Spinal cord (tissue), 10 donors: ENCODE measurements around the gene BACH1. TPM values are rescaled to one million over a fixed set of nuclear protein-coding genes. Genes with fewer than 3 reads are reported as not detected.
A peak's percentile ranks its signal among the peaks of the same experiment; 100 is the strongest.

ENCODE experiments used
- DNase-seq, 6 donors: peaks; one replicate each; pipeline versions ENCODE4 v3.0.0 to v3.0.0-alpha.2; 2013 to 2015; ENCODE audit warnings: low spot score in 6 of 6, low read depth in 4 of 6
- H3K27ac ChIP-seq: one replicate; pipeline ENCODE4 v1.5.1; 2013; ENCODE audit warnings: low read depth, low read length, control low read depth
- H3K27me3 ChIP-seq: one replicate; pipeline ENCODE4 v1.6.1; 2013; ENCODE audit warnings: low read length; ENCODE audit not compliant: control insufficient read depth, insufficient read depth
- H3K36me3 ChIP-seq: one replicate; pipeline ENCODE4 v1.6.1; 2013; ENCODE audit warnings: low read length; ENCODE audit not compliant: control insufficient read depth, insufficient read depth
- H3K4me1 ChIP-seq: one replicate; pipeline ENCODE4 v1.6.1; 2013; ENCODE audit warnings: low read length; ENCODE audit not compliant: control insufficient read depth, insufficient read depth
- H3K4me3 ChIP-seq: one replicate; pipeline ENCODE4 v1.5.1; 2013; ENCODE audit warnings: low read depth, low read length, control low read depth
- H3K9me3 ChIP-seq: one replicate; pipeline ENCODE4 v1.6.1; 2013; ENCODE audit warnings: low read length; ENCODE audit not compliant: control insufficient read depth, insufficient read depth
- WGBS: methylation state at CpG from one replicate; pipeline ENCODE4 v1.1.5; 2013; ENCODE audit warnings: missing lambda C conversion rate; ENCODE audit not compliant: insufficient coverage; 5-methylcytosine and 5-hydroxymethylcytosine counted together
- polyA plus RNA-seq, 2 donors: library from polyadenylated mRNA; unstranded; fragments of 120-200 nt; gene quantifications; one replicate each; pipeline ENCODE4 v1.2.1, GENCODE V29; 2013; ENCODE audit not compliant: insufficient read length in 2 of 2
- total RNA-seq, 2 donors: library from RNA; depleted of rRNA in 1 of 2; stranded (reverse); fragments of 120-200 nt in 1 of 2; fragments of >200 nt in 1 of 2; gene quantifications; one replicate each; pipeline versions ENCODE4 v1.2.3 to v1.2.4, GENCODE V29; 2013 to 2014
- donor health status: healthy.

BACH1 gene
- total and polyA plus RNA-seq, 4 donors, result 18.6 to 101 (median 44.1) TPM

- Histone ChIP-seq H3K9me3 (peaks cover 3% of the 10 kb centered on the region), H3K27me3 (no peaks in the 10 kb centered on the region), H3K4me3 (no peak overlapping the region), H3K4me1 (no peaks in the 10 kb centered on the region), H3K27ac (no peak overlapping the region), H3K36me3 (no peaks in the 10 kb centered on the region)
- DNase-seq, result peak in 1 of 6 donors; percentile 62
- no CpG with 5 or more reads among the region's 4 CpGs for WGBS
Observed at GRCh38 chr21:29289317-29289716, 9.4 kb upstream of the BACH1 start.

- H3K27me3 ChIP-seq, result no peaks in the 10 kb centered on the region
- no peak for DNase-seq
- H3K4me3 ChIP-seq, result no peak overlapping the region
- WGBS, result no CpG with 5 or more reads among the region's 1 CpG
- H3K9me3 ChIP-seq, result peaks cover 3% of the 10 kb centered on the region
- H3K36me3 ChIP-seq, result no peaks in the 10 kb centered on the region
- H3K4me1 ChIP-seq, result no peaks in the 10 kb centered on the region
- H3K27ac ChIP-seq, result no peak overlapping the region
Observed at GRCh38 chr21:29290240-29290639, 8.5 kb upstream of the BACH1 start.

- peaks cover 8% of the 10 kb centered on the region for H3K4me1 ChIP-seq
- H3K4me3 ChIP-seq, result no peak overlapping the region
- 94% methylated on average over 2 of the region's 2 CpGs for WGBS
- peaks cover 3% of the 10 kb centered on the region for H3K9me3 ChIP-seq
- H3K36me3 ChIP-seq, result no peaks in the 10 kb centered on the region
- H3K27me3 ChIP-seq, result no peaks in the 10 kb centered on the region
- DNase-seq, result no peak
- no peak overlapping the region for H3K27ac ChIP-seq
Observed at GRCh38 chr21:29293495-29293894, 5.2 kb upstream of the BACH1 start.

DNA sequence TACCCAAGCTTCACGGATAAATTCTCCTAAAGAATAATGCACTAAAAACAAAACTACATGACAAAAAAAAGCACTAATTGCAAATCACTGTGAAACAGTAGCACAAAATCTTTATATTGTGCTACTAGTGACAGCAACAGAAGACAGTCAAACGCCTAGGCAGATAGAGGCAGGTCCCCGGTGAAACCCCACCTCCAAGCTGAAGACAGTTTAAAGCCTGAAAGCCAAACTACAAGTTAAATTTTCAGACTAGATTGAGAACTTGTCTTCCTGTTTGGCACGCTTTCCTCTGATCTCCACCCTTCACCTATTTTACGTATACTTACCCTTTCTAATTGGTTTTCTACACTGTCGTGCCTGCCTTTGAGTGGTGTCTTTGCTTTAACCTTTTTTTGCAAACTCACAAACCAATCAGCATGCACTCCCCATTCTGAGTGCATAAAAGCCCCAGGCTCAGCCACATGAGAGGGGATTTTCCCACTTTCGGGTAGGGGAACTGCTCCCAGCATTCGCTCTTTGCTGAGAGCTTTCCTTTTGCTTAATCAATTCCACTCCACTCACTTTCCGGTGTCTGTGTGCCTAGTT is 3.6 kb upstream of the BACH1 start:
- H3K9me3 ChIP-seq, result peaks cover 3% of the 10 kb centered on the region
- WGBS, result 100% methylated on average over 7 of the region's 9 CpGs
- no peak for DNase-seq
- H3K36me3 ChIP-seq, result no peaks in the 10 kb centered on the region
- no peak overlapping the region for H3K27ac ChIP-seq
- H3K4me3 ChIP-seq, result no peak overlapping the region
- H3K27me3 ChIP-seq, result no peaks in the 10 kb centered on the region
- peaks cover 8% of the 10 kb centered on the region for H3K4me1 ChIP-seq

DNA sequence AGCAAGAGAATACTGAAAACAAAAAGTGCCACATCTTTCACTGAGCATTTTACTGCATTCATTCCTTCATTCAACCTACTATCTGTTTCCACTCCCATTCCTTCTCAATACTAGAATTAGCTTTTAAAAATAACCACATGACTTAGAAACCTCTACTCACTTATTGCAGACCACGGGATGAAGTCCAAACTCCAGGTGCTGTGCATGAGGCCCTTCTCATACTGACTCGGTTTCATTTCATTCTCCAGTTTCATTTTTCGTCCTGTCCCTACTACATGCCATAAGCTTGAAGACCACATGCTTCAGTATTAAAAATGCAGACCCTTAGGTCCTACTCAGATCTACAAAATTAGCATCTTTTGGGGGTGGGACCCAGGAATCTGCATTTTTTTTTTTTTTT is 2.3 kb upstream of the BACH1 start:
- Histone ChIP-seq H3K9me3 (peaks cover 3% of the 10 kb centered on the region), H3K36me3 (no peaks in the 10 kb centered on the region), H3K4me1 (peaks cover 8% of the 10 kb centered on the region), H3K27me3 (no peaks in the 10 kb centered on the region), H3K27ac (no peak overlapping the region), H3K4me3 (no peak overlapping the region)
- DNase-seq, result no peak
- 91% methylated on average over 3 of the region's 3 CpGs for WGBS

GRCh38 chr21:29297483-29298347 is 1.0 kb upstream of the BACH1 start:
- Histone ChIP-seq H3K4me1 (peaks cover 8% of the 10 kb centered on the region), H3K27ac (peak overlapping the region; percentile 66), H3K27me3 (no peaks in the 10 kb centered on the region), H3K36me3 (no peaks in the 10 kb centered on the region), H3K9me3 (no peaks in the 10 kb centered on the region), H3K4me3 (peak overlapping the region; percentile 52)
- DNase-seq, result no peak
- 79% methylated on average over 17 of the region's 27 CpGs for whole genome bisulfite sequencing

DNA sequence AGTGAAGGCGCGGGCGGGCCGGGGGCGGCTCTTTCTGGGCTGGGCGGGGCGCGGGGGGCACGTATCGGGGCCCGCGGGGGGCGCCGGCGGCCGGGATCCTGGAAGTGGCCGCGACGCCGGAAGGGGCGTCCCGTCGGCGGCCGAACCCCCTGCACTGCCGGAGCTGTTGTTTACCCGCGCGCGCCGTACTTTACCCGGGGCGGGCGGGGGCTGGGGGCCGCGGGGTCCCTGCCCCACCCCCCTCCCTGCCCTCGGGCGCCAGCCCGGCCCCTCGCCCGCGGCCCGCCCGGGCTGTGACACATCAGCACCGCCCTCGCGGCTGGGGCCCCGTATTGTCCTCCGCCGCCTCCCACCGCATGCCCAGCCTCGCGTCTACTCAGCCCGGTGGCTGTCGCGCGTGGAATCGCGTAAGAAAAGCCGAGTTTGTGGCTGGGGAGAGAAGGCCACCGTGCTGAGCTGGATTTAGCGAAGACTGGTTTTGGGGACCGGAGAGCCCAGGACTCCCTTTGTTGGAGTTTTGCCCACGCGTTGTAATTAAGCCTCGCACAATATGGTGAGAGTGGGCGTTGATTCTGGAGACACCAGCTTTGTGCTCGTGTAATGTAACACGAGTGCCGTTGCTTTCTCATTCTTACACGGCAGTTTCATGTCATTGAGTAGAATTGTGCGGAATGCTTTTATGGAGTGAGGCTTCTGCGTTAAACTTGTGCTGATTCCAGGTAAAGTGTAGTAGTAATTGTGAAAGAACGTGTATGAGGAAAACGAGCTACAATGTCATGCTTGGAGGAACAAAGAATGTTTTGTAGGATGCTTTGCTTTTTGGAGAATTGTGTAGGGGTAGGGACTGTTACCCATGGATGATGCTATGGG is 559 bp downstream of the BACH1 start:
- peak overlapping the region; percentile 82 for H3K27ac ChIP-seq
- H3K27me3 ChIP-seq, result no peaks in the 10 kb centered on the region
- DNase-seq, result peak in 5 of 6 donors; percentile 31 to 89 (median 70)
- H3K36me3 ChIP-seq, result no peaks in the 10 kb centered on the region
- H3K4me1 ChIP-seq, result peaks cover 11% of the 10 kb centered on the region
- H3K4me3 ChIP-seq, result peak overlapping the region; percentile 79
- WGBS, result under 1% methylated on average over 75 of the region's 75 CpGs
- H3K9me3 ChIP-seq, result no peaks in the 10 kb centered on the region

GRCh38 chr21:29299916-29300806 is 1.4 kb downstream of the BACH1 start:
- Histone ChIP-seq H3K36me3 (no peaks in the 10 kb centered on the region), H3K27ac (peak overlapping the region; percentile 82), H3K4me1 (peaks cover 11% of the 10 kb centered on the region), H3K27me3 (no peaks in the 10 kb centered on the region), H3K4me3 (peak overlapping the region; percentile 79), H3K9me3 (no peaks in the 10 kb centered on the region)
- WGBS, result 16% methylated on average over 6 of the region's 13 CpGs
- peak in 4 of 6 donors; percentile 15 to 71 (median 48) for DNase-seq

- WGBS, result no CpG with 5 or more reads among the region's 3 CpGs
- peak overlapping the region; percentile 79 for H3K4me3 ChIP-seq
- peaks cover 11% of the 10 kb centered on the region for H3K4me1 ChIP-seq
- no peaks in the 10 kb centered on the region for H3K9me3 ChIP-seq
- no peak for DNase-seq
- no peaks in the 10 kb centered on the region for H3K27me3 ChIP-seq
- no peak overlapping the region for H3K27ac ChIP-seq
- H3K36me3 ChIP-seq, result no peaks in the 10 kb centered on the region
Observed at GRCh38 chr21:29300807-29301138, 2.1 kb downstream of the BACH1 start.
